HG02973 (cell line): ENCODE measurements around the gene SLC39A9.

Source experiments
- ATAC-seq: cut with Tn5 transposase; IDR thresholded peaks from one replicate; pipeline ENCODE4 v1.9.1; 2021; ENCODE audit warnings: moderate library complexity; ENCODE audit not compliant: unreplicated experiment

SLC39A9 gene

GRCh38 chr14:69423279-69423678, 24.8 kb downstream of the SLC39A9 start:
- no peak for ATAC-seq

DNA sequence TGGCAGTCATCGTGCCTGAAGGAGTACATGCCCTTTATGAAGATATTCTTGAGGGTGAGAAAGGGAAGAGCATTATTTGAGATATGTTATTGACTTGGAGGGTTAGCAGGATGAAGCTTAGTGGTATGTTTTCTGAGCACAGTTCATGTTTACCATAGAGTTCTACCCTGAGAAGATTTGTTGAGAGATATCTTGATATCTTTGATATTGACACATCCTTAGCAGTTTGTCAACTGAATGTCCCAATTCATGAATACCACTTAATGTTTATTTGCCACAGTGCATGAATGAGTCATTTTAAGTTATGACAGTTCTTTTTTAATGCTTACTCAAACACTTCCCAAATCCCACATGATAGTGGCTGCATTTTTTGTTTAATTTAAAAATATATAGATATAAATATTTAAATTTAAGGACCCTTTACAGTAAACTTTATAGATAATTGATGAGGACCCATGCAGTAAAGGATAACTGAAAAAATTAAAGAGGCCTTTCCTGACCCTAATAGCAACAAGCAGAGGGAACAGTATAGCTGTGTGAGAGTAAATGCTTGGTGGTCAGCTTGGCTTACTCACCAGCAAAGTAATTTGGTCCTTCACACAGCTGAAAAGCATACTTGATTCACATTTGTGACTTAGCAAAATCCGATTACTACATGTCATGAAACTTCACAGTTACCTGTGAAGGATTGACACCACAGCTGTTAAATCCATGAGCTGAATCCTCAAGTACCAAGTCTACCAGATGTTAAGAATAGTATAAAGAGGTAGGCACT, 25.8 kb downstream of the SLC39A9 start:
- no peak for ATAC-seq

DNA sequence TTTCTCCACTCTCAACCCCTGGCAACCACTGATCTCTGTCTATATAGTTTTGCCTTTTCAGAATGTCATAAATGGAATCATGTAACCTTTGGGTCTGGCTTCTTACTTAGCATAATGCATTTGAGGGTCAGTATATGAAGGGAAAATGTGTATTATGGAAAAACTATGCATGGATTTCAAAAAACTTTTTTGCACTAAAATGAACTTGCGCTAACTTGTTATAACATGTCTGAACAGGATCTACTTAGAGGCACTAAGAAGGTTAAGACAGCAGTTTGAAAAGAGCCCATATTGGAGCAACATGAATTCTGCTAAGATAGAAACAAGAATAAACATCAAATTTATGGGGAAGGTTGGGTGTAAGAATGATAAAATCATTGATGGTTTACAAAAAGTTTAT, 29.1 kb downstream of the SLC39A9 start:
- no peak for ATAC-seq

- no peak for ATAC-seq
These were observed 30.0 kb downstream of the SLC39A9 start for GRCh38 chr14:69428289-69428998.

GRCh38 chr14:69429643-69430042, 31.2 kb downstream of the SLC39A9 start:
- ATAC-seq, result no peak

GRCh38 chr14:69430306-69430939, 31.9 kb downstream of the SLC39A9 start:
- no peak for ATAC-seq

DNA sequence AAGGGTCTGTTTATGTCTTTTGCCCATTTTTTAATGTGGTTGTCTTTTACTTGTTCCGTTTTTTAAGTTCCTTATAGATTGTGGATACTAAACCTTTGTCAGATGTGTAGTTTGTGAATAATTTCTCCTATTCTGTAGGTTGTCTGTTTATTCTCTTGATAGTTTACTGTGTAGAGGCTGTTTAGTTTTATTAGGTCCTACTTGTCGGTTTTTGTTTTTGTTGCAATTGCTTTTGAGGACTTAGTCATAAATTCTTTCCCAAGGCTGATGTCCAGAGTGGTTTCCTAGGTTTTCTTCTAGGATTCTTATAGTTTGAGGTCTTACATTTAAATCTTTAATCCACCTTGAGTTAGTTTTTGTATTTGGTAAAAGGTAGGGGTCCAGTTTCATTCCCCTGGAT, 33.9 kb downstream of the SLC39A9 start:
- ATAC-seq, result no peak

- ATAC-seq, result no peak
These were observed 41.2 kb downstream of the SLC39A9 start for GRCh38 chr14:69439521-69440270.

GRCh38 chr14:69441948-69442347, 43.5 kb downstream of the SLC39A9 start:
- peak; percentile 88 for ATAC-seq

DNA sequence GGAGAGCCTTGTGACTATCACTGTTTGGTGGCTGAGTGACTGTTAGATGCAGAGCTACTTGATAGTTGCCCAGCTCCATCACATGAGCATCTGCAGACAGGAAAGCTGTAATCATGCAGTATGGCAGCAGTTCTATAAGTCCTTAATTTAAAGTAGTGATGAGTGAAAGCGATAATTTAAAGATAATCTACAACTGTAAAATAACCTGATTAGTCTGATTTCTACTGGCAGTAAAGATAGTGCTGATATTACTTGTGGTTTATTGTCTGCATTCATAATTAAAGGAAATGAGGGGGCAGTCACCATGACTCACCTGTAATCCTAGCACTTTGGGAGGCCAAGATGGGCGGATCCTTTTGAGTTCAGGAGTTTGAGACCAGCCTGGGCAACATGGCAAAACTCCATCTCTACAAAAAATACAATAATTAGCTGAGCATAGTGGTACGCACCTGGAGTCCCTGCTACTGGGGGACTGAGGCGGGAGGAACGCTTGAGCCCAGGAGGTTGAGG, 44.9 kb downstream of the SLC39A9 start:
- no peak for ATAC-seq

- ATAC-seq, result no peak
These were observed 50.7 kb downstream of the SLC39A9 start for GRCh38 chr14:69449216-69449615.

- no peak for ATAC-seq
These were observed 53.4 kb downstream of the SLC39A9 start for GRCh38 chr14:69451941-69452340.

DNA sequence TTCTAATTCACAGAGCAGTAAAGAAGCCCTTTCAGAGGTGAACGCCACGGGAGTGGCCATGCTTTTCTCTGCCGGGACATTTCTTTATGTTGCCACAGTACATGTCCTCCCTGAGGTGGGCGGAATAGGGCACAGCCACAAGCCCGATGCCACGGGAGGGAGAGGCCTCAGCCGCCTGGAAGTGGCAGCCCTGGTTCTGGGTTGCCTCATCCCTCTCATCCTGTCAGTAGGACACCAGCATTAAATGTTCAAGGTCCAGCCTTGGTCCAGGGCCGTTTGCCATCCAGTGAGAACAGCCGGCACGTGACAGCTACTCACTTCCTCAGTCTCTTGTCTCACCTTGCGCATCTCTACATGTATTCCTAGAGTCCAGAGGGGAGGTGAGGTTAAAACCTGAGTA, 59.9 kb downstream of the SLC39A9 start:
- no peak for ATAC-seq

DNA sequence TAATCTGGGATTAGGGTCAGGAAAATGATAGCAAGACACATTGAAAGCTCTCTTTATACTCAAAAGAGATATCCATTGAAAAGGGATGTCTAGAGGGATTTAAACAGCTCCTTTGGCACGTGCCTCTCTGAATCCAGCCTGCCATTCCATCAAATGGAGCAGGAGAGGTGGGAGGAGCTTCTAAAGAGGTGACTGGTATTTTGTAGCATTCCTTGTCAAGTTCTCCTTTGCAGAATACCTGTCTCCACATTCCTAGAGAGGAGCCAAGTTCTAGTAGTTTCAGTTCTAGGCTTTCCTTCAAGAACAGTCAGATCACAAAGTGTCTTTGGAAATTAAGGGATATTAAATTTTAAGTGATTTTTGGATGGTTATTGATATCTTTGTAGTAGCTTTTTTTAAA, 60.6 kb downstream of the SLC39A9 start:
- no peak for ATAC-seq

- ATAC-seq, result peak; percentile 60
These were observed 61.7 kb downstream of the SLC39A9 start for GRCh38 chr14:69460093-69460701.

GRCh38 chr14:69464379-69464778, 65.9 kb downstream of the SLC39A9 start:
- ATAC-seq, result no peak

- ATAC-seq, result no peak
These were observed 66.3 kb downstream of the SLC39A9 start for GRCh38 chr14:69464829-69465228.

- ATAC-seq, result no peak
These were observed 70.5 kb downstream of the SLC39A9 start for GRCh38 chr14:69468949-69469348.

- ATAC-seq, result no peak
These were observed 72.9 kb downstream of the SLC39A9 start for GRCh38 chr14:69471436-69471835.

- no peak for ATAC-seq
These were observed 73.4 kb downstream of the SLC39A9 start for GRCh38 chr14:69471916-69472315.

GRCh38 chr14:69473260-69473659, 74.8 kb downstream of the SLC39A9 start:
- no peak for ATAC-seq
